GM10266 (cell line): ENCODE results near the gene FCAR.
"Not testable (repeated sequence)": the region's sequence is repeated elsewhere in the genome, so short reads cannot be mapped to it uniquely, and the experiment has no call there.

ENCODE experiments used
- DNase-seq: peaks from one replicate; pipeline ENCODE4 v3.0.0; 2012; ENCODE audit errors: extremely low spot score
- TF ChIP-seq, protein P1 (sequence below): IDR thresholded peaks from 2 replicates; pipeline ENCODE4 v1.5.1; 2012; ENCODE audit warnings: mild to moderate bottlenecking, low read depth; ENCODE audit not compliant: control insufficient read depth, insufficient read depth; ENCODE audit errors: missing control alignments

Gene FCAR

DNA sequence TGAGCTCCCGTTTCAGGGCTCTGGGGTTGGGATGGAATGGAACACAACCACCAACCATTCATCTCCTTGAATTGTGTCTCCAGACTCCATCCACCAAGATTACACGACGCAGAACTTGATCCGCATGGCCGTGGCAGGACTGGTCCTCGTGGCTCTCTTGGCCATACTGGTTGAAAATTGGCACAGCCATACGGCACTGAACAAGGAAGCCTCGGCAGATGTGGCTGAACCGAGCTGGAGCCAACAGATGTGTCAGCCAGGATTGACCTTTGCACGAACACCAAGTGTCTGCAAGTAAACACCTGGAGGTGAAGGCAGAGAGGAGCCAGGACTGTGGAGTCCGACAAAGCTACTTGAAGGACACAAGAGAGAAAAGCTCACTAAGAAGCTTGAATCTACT lies 15.5 kb downstream of the FCAR start:
- TF ChIP-seq, protein P1, sequence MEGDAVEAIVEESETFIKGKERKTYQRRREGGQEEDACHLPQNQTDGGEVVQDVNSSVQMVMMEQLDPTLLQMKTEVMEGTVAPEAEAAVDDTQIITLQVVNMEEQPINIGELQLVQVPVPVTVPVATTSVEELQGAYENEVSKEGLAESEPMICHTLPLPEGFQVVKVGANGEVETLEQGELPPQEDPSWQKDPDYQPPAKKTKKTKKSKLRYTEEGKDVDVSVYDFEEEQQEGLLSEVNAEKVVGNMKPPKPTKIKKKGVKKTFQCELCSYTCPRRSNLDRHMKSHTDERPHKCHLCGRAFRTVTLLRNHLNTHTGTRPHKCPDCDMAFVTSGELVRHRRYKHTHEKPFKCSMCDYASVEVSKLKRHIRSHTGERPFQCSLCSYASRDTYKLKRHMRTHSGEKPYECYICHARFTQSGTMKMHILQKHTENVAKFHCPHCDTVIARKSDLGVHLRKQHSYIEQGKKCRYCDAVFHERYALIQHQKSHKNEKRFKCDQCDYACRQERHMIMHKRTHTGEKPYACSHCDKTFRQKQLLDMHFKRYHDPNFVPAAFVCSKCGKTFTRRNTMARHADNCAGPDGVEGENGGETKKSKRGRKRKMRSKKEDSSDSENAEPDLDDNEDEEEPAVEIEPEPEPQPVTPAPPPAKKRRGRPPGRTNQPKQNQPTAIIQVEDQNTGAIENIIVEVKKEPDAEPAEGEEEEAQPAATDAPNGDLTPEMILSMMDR: no peak
- DNase-seq: no peak

DNA sequence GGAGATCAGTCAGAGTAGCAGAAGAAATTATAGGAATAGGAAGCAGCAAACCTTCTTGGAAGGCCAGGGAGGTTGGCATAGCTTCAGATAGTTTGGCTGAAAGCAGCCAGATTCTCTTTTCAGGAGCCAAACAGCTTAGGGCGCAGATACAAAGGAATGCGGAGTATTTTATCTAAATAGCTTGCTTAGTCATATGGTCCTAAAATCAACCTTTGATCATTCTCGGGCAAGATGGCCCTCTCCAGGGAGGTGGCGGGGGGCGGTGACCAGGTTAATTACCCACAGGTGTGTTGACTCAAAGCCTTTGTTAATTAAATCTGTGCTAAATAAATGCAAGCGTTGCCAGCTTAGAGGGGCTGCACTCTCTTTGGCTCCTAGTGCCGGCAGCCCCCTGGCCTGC lies 19.4 kb downstream of the FCAR start:
- TF ChIP-seq, protein P1: no peak
- DNase-seq: no peak

DNA sequence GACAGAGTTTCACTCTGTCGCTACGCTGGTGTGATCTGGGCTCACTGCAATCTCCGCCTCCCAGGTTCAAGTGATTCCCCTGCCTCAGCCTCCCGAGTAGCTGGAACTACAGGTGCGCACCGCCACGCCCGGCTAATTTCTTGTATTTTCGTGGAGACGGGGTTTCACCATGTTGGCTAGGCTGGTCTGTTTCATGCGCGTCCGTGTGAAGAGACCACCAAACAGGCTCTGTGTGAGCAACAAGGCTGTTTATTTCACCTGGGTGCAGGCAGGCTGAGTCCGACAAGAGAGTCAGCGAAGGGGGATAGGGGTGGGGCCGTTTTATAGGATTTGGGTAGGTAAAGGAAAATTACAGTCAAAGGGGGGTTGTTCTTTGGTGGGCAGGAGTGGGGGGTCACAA lies 20.1 kb downstream of the FCAR start:
- not testable (repeated sequence) for DNase-seq

DNA sequence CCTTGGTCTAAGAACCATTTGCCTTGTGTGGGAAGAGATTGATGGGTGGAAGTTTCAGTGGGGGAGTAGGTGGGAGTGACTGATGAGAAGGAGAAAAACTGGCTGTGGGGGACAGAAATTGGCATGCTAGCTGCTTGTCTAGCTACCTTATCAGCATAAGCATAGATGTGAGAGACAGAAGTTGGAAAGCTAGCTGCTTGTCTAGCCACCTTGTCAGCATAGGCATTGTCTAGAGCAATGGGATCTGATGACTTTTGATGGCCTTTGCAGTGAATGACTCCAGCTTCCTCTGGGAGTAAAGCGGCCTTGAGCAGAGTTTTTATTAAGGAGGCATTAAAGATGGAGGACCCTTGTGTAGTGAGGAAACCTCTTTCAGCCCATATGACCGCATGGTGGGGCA lies 22.0 kb downstream of the FCAR start:
- DNase-seq: no peak
- TF ChIP-seq, protein P1: no peak

DNA sequence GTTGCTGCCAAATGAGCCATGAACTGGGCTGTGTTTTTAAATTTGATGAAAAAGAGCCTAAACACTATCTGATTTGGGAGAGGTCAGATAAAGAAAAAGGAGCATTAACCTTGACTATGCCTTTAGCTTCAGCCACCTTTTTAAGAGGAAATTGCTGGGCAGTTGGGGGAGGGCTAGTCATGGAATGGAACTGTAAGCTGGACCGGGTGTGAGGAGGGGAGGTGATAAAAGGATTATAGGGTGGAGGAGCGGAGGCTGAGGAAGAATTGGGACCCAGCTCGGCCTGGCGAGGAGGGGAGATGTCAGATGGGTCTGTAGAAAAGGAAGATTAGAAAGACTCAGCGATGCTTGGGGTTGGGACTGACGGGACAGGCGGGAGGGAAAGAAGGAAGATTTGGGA lies 24.6 kb downstream of the FCAR start:
- not testable (repeated sequence) for DNase-seq

DNA sequence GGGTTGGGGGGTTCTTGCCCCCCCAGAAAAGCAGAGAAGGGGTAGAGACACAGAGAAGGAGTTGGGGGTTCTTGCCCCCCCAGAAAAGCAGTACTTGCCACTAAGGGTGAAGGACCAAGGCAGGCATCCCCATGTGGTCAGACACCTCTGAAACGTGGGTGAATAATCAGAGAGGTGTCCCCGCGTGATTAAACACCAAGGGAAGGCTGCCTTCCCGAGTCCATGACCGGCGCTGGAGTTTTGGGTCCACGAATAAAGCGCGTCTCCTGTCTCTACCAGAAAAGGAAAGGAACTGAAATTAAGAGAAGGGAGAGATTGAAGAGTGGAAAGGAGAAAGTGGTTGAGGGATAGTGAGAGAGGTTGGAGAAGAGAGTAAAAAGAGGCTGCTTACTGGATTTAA lies 25.6 kb downstream of the FCAR start:
- not testable (repeated sequence) for DNase-seq

DNA sequence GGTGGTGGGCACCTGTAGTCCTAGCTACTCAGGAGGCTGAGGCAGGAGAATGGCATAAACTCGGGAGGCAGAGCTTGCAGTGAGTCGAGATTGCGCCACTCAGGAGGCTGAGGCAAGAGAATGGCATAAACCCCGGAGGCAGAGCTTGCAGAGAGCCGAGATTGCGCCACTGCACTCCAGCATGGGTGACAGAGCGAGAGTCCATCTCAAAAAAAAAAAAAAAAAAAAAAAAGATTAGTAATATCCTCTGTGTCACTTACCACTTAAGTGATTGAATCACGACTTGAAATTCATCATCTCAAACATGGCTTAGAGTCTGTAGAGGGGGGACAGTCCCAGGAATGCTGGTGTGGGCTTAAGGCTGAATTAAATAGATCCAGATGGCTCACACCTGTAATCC lies 27.1 kb downstream of the FCAR start:
- not testable (repeated sequence) for DNase-seq

DNA sequence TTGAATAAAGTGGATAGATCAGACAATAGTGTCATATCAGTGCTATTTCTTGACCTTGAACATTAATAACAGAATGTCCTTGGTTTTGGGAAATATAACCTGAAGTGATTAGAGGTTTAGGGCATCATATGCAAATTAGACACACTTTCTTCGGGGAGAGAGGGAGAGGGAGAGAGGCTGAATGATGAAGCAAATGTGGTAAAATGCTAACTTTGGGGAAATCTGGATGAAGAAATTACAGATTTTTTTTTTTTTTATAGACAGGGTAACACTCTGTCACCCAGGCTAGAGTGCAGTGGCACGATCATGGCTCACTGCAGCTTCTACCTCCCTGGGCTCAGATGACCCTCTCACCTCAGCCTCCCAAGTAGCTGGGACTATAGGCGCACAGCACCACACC lies 28.0 kb downstream of the FCAR start:
- TF ChIP-seq, protein P1: no peak

DNA sequence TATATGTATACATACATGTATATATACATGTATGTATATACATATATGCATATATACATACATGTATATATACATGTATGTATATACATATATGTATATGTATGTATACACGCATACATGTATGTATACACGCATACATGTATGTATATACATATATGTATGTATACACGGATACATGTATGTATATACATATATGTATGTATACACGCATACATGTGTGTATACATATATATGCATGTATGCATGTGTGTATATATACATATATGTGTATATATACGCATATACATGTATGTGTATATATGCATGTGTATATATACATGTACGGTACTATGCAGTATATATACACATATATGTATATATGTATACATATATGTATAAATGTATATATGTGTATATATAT lies 29.3 kb downstream of the FCAR start:
- TF ChIP-seq, protein P1: no peak
- DNase-seq: no peak

More for the DNA sequence above, 28.0 kb downstream of the FCAR start:
- DNase-seq: no peak

DNA sequence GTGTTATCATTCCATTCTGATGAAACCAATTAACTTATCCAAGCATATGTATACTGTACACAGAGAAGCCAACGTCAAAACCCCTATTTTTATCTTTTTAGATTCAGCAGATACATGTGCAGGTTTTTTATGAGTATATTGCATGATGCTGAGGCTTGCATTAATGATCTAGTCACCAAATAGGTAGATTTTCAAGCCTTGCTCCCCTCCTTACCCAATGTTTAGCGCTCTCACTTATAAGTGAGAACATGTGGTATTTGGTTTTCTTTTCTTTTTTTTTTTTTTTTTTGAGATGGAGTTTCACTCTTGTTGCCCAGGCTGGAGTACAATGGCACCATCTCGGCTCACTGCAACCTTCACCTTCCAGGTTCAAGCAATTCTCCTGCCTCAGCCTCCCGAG lies 30.2 kb downstream of the FCAR start:
- DNase-seq: not testable (repeated sequence)
